ENCODE results near the gene FNTB.
A peak's percentile ranks its signal among the peaks of the same experiment; 100 is the strongest.

Gene FNTB

DNA sequence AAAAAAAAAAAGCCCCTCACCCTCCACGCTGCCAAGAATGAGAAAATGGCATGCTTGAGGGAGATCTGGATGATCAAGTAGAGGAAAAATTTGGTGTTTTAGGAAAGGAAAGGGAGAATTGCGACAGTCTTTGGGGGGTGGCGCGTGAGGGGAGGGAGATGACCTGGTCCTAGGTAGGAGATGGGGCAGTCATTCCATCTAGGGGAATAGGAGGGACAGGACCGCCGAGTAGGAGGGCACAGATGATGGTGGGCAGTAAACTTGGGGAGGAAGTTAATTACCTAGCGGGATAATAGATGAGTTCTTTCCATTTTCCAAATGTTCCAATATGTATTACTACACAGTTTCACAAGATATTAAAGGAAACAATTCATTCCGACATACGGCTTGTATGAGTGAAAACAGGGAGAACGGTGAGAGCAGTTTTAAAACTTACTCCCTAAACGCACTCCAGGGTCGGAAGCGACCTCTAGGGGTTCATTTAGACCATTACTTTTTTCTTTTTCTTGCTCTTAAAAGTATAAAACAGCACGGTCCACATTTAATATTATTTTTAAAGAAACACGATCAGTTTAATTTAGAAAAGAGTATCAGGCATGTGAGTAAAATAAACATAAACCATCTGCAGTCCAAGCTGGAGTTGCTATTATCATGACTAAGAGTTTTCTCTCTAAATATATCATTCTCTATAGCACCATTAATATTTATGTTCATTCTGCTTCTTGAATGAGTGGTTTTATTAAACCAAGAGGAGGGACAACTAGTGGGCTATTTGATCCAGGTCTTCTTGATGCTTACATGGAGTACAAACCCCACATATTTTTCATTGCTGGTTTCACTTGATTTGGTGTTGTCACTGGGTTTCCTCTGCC lies 3.0 kb upstream of the FNTB start:
- DNase-seq (ENCODE audit: low read depth), result peak; percentile 56

DNA sequence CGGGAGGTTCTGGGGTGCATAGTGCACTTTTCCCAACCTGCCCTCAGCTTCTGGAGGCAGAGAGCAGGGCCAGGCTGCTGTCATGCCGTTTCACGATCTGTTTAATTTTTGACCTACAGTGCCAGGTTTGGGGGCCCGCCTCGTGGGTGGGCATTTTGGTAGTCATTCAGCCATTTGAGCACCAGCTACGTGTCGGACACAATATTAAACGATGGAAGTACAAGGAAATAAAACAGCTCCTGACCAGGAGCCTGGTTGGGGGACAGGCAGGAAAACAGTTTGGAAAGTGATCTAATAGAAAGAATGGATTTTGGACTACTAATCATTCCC lies 708 bp downstream of the FNTB start:
- no peak for DNase-seq (ENCODE audit: low read depth)

DNA sequence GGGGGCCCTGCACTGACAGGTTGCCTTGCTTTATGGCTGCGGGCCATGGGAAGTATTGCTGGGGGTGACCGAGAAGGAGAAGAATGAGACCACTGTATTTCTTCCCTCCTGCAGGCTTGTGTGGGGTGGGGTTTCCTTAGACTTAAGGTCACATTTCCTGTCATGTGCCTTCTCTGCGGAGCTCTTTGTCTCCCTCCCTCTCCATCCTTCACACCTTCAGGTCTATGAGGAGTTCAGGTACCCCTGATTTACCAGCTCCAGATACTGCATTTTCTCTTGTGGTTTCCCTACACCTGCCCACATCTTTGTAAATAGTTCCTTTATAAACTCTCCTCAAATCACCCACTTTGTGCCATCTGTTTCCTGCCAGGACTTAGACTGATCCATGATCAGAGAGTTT lies 3.6 kb downstream of the FNTB start:
- DNase-seq (ENCODE audit: low read depth), result no peak

DNA sequence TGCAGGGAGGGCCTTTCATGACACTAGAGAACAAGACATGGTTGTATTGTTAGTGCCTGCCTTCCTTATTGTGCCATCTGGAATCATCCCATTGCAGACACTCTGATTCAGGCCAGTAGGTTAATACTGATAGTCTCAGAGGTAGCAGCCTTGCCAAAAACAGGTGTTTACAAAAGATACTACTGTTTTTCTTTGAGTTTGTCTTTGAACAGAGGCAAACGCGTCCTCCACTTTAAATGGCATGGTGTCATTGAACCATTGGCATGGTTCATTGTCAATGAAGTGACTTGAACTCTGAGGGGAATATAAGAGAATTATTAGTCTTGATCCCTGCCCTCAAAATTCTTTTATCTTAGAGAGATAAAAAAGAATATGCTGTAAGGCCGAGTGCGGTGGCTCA lies 4.2 kb downstream of the FNTB start:
- no peak for DNase-seq (ENCODE audit: low read depth)

DNA sequence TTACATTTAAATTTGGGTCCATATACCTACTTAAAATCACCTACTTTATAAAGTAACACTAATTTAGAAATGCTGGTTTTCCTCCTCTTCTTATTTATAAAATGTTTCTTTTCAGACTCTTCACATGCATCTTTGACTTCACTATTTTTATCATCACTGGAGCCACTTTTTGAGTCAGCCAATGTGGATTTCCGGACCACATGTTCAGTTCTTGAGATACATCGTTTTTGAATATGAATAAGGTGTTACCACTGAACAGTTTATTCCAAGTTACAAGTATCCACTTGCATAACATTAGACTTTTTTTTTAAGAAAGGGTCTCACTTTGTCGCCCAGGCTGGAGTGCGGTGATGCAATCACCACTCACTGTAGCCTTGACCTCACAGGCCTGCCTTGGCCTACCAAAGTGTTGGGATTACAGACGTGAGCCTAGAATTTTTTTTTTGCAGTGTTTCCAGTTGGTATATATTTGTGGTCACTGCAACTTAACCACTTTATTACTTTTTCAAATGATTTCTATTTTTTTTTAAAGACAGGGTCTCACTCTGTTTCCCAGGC lies 5.7 kb downstream of the FNTB start:
- no peak for DNase-seq (ENCODE audit: low read depth)

DNA sequence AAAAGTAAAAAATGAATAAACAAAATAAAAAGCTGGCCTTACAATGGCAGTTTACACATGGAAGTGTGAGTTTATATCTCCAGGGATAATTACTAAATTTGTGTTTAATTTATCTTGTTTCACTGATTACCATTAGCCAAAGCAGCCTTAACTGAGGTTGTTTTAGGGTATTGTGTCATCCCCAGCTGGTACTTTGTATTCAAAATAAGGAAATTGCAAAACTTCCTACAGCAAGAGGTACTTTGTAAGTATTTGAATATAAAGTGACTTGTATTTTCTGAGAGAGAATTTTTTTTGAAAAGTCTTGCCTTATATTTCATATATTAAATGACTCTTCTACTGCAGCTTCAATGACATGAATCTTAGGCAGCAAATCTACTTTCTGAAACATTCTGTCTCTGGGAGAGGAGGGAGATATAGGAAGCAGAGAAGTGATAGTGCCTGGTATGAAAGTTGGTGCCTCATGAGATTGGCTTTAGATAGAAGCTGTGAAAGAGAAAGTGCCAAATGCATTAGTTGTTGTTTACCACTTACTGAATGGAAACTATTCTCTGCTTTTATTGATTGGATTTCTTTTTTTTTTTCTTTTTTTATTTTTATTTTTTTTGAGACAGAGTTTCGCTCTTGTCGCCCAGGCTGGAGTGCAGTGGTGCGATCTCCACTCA lies 6.7 kb downstream of the FNTB start:
- DNase-seq (ENCODE audit: low read depth), result no peak

DNA sequence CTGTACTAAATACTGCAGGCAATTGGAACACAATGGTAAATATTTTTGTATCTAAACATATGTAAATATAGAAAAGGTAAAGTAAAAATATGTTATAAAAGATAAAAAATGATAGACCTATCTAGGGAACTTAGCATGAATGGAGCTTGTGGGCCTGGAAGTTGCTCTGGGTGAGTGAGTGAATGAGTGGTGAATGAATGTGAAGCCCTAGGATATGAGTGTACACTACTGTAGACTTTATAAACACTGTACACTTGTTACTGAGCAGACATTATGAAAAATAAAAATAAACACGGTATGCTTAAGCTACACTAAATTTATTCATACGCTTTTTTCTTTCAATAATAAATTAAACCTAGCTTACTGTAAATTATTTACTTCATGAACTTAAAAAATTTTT lies 7.8 kb downstream of the FNTB start:
- no peak for DNase-seq (ENCODE audit: low read depth)

DNA sequence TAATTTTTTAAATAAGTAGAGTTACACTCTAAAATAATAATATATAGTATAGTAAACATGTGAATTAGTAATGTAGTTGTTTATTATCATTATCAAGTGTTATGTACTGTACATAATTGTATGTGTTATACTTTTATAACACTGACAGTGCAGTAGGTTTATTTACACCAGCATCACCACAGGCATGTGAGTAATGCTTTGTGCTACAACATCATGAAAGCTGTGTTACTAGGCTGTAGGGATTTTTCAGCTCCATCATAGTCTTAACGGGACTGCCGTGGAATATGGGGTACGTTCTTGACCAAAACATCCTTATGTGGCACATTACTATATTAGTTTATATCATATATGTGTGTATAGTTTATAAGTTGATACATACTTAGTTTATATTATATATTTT lies 8.6 kb downstream of the FNTB start:
- DNase-seq (ENCODE audit: low read depth), result no peak

DNA sequence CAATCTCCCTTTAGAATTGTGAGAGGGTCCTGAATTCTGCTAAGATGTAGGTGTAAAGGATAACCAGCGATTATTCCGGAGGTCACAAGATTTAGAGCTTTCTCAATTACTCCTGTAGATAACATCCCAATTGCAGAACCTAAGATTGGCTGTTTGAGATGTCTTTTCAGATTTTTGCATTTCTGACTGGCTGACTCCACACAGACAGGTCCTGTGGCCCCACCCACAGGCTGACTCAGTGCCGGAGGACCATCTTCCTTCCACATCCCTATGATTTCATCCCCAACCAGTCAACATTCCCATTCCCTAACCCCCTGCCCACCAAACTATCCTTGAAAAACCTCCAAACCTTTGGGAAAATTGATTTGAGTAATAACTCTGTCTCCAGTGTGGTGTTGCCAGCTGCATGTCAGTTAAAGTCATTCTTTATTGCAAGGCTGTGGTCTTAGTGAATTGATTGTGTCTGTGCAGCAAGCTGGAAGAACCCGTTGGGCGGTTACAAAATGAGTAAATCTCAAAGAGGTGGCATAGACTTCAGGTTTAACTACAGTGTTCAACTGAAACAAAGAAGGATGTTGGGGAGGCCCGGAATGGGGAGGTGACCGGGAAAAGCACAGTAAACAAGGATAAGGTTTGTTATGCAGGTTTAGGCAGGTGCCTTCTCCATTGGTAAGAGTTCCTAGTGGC lies 10.6 kb downstream of the FNTB start:
- DNase-seq (ENCODE audit: low read depth), result no peak

DNA sequence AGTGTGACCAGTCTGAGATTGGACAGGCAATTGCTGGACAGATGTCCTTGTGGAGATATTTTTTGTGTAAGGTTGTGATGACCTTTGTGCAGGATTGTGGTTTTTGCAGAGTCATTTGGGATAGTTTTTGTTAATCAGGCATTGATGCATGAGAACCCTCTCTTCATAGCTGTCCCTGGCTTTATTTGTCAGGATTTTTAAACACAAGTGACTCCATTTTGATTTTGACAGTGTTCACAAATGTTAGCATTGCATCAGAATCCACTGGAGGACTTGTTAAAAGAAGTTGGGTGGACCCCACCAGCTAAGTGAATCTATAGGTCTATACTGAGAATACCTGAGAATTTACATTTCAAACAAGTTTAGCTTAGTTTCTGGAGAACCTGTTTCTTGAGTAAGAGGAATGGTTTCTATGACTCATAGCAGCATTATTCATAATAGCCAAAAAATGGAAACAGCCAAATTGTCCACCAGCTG lies 11.8 kb downstream of the FNTB start:
- no peak for DNase-seq (ENCODE audit: low read depth)

DNA sequence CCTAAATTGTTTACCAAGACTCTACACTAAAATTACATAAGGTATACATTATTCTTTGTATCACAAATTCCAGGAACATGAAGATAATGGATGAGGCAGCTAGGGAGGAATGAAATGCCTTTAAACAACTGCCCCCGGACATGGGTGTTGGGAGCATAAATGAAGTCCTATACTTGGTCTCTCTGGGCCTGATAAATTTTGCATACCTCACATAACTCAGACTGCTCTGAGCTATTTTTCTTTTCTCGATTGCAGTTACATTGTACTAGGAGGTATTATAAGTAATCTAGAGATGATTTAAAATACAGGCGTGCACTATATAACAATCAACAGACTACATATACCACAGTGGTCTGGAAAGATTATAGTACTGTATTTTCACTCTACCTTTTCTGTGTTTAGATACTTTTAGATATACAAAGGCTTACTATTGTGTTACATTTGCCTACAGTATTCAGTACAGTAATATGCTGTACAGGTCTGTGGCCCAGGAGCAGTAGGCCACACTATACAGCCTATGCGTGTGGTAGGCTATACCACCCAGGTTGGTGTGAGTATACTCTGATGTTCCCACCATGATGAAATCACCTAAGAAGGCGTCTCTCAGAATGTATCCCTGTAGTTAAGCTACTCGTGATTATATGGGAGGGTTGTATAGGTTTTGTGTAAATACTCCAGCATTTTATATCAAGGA lies 14.3 kb downstream of the FNTB start:
- no peak for DNase-seq (ENCODE audit: low read depth)

DNA sequence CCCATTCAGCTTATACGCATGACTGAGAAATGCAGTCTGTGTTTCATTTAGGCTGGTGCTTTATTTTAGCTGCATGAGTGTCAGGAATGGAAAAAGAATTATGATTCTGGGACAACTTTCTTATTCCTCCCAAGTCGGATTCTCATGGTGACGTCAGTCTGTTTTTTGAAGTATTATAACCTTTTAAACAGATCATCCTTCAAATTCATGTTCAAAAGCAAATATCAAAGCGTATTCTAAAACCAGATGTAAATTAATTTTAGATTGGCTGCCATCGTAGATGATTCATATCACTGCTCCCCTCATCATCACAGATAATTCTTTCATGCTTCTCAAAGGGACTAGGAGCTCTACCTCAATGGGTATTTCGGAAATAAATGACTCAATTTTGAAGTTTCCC lies 15.0 kb downstream of the FNTB start:
- DNase-seq (ENCODE audit: low read depth), result no peak

DNA sequence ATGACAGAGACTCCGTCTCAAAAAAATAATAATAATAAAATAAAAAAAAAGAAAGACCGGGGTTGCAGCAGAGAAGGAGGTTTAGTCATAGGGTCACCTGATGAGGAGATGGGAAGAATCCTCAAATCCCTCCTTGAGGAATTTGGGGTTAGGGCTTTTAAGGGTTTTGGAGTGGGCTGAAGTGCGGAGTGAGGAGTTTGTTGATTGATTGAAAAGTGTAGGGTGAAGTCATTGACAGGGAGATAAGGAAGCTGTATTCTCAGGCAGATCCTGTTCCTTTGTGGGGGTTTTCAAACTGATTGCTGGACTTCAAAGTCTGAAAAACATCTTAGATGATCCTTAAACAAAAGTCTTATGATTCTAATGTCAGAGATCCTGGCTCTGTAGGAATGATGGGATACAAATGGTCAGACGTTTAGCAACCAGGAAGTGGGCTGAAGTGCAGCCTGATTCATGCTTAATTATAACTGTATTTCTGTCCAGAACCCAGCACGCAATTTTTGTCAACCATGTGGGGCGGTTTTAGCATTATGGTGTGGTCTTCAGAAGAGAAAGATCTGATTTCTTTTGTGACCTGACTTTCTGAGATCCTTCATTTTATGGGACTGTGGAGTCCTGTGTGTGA lies 16.0 kb downstream of the FNTB start:
- peak; percentile 58 for DNase-seq (ENCODE audit: low read depth)

DNA sequence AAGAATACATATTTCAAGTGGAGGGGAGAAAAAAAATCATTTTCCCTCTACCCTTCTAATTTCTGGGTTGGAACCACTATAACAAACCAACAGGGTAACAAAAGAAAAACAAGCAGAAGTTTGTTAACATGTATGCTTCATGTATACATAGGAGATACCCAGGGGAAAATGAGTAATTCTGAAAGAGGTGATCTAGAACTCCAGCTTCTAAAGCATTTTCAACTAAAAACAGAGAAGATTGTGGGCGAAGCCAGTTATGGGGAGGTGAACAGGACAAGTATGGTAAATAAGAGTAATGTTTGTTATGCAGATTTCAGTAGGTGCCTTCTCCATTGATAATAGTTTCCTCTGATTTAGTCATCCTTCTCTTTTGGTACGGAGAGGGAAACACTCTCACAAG lies 16.7 kb downstream of the FNTB start:
- no peak for DNase-seq (ENCODE audit: low read depth)

DNA sequence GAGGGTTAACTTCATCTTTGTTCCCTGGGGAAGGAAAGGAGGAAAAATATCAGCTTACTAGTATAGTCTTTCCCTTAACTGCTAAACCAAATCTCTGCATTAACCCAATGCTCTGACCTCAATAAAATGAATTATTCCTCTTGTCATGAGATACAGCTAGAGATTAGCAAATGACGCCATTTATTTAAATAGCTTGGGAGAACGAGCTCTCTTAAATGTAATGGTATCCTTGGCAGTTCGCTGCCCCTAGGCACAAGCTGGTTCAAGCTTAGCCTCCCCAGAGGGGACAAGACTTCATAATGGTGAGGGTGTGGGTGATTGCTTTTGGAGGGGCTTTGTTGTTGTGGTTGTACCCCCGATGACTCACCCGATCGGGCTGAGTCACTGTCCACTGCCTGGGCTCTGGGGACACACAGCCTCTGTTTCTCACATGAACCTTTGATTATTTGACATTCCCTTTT lies 19.6 kb downstream of the FNTB start:
- no peak for DNase-seq (ENCODE audit: low read depth)

DNA sequence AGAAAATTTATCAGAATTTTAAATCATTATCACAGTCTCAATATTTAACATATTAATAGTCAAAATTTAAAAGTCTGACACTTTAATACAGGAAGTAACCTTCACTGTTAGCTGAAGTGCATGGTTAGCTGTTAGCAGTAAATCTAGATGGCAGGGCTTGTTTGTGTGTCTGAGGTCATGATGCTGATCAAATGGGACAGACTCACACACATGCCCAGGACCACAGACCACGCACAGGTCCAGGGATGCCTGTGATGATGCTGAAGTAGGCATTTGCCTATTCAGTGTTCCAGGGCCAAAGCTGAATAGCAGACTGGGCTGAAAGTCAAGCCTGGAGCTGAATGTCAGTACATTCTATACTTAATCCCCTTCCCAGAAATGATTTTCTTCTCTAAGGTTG lies 20.5 kb downstream of the FNTB start:
- no peak for DNase-seq (ENCODE audit: low read depth)

DNA sequence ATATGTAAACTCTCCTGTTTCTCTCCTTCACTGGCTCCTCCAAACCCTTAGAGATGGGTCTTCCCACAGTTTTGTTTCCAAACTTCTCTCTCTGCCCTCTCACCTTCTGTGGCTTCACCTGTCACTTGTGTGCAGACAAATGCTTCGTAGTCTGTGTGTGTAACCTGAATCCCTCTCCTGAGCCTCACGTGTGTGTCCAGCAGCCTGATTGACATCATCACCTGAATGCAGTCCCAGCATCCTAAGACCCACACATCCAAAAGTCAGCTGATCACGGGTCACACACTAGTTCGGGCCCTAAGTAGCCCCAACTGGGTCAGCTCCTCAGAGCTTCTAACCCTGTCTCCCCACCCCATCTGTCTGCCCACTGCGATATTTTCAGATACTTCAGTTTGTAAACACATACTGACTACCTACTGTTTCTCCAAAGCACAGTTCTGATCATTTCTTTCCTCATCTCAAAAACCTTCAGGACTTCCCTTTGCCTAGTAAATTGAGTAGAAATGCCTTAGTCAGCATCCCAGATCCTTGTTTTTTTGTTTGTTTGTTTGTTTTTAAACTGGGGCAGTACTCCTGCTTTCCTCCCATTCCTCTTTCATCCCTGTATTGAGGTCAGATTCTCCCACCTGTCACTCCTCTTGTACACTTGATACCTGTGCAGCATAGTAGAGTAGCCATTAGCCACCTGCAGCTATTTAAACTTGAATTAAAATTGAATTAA lies 23.7 kb downstream of the FNTB start:
- no peak for DNase-seq (ENCODE audit: low read depth)

DNA sequence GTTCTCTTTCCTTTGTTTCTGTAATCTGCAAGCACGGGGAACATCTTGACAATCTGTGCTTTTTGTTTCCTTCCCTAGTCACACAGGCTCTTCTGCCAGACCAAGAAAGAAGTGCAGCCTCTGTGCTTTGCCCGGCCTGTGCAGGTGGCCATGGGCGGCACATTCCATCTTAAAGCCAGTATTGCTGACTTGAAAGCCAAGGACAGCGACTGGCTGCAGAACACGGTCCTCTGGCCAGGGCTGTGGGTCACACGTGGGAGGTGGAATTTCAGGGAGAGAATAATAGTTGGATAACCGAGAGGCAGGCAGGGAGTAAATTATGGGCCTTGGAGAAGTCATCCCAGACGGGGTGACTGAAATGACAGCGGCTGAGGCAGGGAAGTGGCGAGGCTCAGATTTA lies 24.8 kb downstream of the FNTB start:
- DNase-seq (ENCODE audit: low read depth), result no peak

DNA sequence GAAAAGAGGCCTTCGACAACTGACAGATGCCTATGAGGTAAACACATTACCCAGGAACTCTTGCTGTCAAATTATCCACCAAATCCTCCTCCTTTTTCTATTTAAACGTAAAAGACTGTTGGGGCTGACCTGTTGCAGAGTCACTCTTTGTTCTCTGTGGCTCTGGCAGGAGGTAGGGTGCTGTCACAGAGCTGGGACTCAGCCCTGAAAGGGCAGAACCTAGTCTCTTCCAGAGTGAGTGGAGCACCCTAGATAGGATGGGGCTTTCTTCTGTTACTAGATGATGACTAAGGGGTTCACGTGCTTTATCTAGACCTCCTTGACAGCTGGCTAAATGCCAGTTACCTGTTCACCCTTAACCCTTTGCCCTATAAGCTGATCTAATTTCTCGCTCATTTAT lies 25.7 kb downstream of the FNTB start:
- DNase-seq (ENCODE audit: low read depth), result no peak

DNA sequence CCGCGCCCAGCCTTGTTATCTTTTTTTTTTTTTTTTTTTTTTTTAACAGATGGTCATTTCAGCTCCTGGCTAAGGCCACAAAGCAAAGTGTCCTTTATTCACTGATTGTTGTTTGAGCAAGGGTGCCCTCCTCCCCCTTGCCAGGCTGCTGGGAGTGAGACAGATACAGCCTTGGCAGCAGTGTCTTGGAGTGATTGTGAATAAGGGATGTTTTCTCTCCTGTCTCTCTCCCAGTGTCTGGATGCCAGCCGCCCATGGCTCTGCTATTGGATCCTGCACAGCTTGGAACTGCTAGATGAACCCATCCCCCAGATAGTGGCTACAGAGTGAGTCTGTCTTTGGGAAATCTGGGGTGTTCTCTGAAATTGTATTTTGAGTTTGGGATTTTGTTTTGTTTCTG lies 28.7 kb downstream of the FNTB start:
- no peak for DNase-seq (ENCODE audit: low read depth)

DNA sequence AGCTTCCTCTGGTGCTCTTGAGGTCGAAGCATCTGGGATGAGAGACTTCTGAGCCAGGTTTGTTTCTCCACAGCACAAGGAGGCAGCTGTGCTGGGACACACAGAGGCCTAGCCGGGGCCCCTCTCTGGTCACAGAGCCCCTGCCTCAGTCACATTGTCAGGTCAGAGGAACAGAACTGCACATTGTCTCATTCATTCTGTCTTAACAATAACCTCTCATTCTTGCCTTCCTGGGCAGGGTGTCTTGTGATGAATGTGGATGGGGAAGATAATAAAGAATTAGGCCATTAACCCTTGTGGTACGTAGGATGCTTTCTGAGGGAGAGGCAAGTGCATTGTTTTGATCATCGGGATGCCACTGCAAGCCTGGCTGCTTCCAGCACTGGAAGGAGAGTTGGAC lies 29.8 kb downstream of the FNTB start:
- no peak for DNase-seq (ENCODE audit: low read depth)

Data from fibroblast of gingiva (primary cell).